COLO668 (cell line): ENCODE measurements around the gene ECE1.

Source experiments
- DNase-seq: peaks from one replicate; lab custom pipeline; 2025; ENCODE audit not compliant: unreplicated experiment; lab: John Stamatoyannopoulos, UW

ECE1 gene

DNA sequence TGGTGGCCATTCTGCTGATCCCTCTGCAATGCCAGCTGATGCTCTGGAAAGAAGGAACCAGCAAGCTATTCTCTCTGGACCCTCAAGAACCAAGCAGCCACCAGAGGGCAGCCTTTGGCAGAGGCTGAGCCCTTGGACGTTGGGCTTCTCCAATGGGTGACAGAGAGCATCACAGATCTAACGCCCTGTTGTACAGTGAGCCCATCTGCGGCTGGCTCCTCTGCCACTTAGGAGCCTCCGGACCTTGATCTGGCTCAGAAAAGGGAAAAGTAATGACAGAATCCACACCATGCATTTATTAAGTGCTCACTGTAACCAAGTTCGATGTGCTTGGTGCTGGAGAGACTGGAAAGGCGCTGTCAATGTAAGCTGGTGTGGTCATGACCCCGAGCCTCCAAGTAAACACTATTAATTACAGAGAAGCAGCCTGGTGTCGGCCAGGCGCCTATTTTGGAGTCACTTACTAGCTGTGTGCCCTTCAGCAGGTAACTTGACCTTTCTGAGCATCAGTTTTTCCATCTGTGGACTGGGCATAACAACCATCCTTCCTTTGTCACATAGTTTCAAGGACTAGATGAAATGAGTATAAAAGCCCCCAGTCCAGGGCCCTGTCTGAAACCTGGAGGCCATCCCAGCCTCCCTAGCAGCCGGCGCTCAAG is 34.9 kb downstream of the ECE1 start:
- DNase-seq: peak; percentile 96

DNA sequence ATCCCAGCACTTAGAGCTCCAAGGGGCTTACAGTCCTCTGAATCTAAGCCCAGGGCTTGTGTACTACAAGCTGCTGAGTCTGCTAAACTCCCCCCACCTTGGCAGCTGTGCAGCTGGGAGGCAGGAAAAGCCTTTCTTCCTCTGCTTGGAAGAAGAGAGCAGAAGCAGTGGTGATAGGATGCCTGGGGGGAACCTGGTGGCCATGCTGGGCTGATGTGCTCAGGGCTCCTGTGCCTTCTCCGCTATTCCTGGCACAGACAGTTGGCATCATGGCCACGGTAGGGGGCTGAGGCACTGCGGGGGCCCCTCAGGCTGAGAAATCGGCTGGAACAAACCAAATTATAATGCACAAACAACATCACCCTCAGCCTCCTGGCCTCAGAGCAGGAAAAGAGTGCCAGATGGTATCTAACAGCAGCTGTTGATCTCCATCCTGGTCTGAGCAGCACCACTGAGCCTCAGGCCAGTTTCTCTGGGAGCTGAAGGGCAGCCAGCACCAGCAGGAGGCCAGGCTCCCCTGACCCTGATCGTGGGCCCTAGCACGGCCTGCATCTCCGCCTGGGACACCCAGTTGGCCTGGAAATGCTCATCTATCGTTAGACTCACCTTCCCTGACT is 35.8 kb downstream of the ECE1 start:
- DNase-seq: no peak

DNA sequence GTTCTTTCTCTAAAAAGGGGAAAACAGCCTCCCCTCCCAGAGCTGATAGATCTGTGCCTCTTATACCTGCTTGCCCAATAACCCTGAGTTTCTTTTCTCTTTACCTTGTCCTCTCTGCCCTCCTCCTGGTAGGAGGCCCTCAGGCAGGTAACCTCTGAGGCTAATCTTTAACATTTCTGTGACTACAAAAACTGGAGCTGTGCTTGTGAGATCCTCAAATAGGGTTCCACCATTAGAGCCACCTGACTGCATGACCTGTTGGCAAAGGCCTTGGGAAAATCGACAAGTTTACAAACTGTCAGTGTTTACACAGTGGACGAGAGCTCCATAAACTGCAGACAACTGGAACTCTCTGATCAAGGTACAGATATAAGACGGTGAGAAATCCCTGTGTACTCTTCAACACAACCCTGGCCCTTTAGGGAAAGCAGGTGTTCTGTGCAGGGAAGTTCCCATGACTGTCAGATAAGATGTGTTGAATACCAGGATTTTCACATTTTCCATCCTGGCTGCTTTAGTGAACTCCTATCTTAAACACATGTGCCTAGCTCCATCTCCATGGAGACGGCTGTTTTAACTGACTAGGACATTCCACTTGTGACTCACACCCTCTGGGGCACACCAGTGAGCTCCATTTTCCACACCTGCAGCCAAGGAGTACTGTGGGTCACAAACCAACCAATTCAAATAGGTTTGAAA is 38.3 kb downstream of the ECE1 start:
- peak; percentile 73 for DNase-seq

DNA sequence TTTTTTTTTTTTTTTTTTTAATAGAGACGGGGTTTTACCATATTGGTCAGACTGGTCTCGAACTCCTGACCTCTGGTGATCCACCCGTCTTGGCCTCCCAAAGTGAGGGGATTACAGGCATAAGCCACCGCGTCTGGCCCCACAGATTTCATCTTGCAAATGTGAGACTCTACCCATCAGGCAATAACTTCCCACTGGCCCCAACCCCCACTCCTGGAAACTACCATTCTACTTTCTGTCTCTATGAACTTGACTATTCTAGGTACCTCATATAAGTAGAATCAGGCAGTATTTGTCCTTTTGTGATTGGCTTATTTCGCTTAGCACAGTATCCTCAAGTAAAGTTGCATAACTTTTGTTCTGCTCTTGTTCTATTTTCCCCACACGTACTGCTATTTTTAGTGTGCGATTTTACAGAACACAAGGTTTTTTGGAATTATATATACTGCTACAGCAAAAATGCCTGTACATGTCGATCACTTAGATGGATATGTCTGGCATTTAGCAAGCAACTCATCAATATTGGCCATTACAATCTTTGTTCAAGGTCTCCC is 40.2 kb downstream of the ECE1 start:
- no peak for DNase-seq

DNA sequence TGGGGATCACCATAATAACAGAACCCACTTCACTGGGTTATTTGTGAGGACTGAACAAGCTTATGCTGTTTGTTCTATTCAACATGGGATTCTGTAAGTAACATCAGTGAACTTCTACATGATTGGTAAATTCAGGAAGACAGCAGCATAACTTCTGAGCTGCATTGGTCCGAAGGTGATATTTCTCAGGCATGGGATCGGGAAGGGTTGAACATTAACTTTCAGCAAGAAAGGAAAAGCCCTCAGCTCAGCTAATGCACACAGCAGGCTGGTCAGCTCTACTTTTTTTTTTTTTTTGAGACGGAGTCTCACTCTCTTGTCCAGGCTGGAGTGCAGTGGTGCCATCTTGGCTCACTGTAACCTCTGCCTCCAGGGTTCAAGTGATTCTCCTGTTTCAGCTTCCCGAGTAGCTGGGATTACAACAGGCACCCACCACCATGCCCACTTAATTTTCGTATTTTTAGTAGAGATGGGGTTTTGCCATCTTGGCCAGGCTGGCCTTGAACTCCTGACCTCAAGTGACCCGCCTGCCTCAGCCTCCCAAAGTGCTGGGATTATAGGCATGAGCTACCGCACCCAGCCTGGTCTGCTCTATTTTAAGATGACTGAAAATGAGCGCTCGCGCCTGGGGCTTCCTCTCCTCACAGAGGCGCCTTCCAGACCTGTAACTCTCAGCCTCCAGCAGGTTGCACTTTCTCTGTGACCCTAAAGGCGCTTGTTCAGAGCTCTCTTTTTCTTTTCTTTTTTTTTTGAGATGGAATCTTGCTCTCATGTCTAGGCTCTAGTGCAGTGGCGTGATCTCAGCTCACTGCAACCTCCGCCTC is 42.2 kb downstream of the ECE1 start:
- DNase-seq: no peak

DNA sequence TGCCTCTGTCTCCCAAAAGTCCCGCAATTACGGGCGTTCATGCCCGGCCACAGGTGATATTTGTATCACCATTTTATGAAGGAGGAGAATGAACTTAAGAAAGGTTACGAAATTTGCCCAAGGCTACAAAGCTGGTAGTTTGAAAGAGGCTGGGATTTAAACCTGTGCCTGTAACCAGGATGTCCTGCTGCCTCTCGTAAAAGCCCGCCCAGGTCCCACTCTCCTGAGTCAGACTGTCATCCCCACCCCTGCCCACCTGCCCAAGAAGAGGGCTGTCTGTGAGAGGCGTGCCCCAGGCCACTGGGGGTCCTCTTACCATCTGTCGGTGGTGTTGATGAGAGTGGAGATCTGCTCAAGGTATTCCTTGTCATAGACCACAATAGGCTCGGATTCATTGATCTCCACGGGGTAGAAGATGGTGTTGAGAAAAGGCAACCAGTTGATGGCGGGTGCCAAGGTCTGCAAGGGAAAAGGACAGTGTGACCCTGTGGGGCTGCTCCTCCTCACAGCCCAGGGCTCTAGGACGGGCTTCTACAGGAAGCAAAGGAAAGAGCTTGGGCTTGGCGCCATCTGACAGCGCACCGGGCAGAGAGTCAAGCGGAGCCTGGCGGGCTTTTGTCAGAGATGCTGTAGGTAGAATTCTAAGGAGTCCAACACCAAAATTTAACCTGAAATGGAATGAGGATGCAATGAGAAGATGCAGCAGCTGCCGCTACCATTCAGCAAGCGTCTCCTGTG is 43.2 kb downstream of the ECE1 start:
- DNase-seq: no peak

DNA sequence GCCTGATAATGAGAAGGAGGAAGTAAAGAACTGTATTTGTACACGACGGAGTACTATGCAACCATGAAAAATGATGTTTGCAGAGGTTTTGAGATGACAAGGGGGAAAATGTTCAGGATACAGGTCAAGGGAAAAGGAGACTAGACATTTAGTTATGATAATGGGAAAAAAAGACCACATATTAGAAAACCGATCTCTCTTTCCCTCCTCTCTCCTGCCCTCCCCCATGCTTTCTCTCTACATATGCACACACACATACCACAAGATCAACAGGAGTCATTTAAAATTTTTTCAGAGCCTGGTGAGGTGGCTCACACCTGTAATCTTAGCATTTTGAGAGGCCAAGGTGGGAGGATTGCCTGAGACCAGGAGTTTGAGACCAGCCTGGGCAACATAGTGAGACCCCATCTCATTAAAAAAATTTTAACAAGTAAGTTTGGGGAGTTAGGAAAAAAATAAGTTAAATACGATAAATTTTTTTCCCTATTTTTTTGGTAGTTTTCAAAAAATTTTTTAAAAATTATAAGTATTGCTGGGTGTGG is 44.5 kb downstream of the ECE1 start:
- DNase-seq: no peak

DNA sequence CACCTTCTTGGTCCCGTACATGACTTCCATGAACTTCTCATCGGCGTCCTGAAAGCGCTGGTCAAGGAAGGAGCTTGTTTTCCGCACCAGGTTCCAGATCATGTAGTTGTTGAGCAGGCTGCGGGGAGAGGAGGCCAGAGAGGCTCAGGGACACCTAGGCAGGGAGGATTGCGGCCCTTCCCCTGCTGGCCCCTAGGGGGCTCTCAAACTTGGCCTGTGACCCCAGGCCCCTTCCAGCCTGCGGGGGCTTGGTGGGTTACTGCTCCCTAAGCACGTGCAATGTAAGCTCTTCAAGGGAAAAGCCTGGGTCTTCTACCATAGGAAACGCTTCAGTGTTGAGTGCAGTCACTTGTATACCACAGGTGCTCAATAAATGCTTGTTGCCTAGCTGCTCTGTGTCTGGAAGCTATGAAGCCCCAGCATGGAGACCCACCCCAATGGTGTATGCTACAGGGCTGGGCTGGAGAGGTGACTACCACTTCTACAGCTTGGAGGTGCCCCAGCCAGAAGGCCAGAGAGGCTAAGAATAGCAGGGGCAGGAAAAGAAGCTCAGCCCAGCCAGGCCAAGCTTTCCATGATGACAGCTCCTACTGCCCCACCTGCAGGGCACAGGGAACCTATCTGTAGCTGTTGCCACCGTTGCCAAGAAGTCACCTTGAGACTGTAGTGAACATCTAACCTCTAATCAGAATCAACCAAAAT is 45.1 kb downstream of the ECE1 start:
- no peak for DNase-seq

DNA sequence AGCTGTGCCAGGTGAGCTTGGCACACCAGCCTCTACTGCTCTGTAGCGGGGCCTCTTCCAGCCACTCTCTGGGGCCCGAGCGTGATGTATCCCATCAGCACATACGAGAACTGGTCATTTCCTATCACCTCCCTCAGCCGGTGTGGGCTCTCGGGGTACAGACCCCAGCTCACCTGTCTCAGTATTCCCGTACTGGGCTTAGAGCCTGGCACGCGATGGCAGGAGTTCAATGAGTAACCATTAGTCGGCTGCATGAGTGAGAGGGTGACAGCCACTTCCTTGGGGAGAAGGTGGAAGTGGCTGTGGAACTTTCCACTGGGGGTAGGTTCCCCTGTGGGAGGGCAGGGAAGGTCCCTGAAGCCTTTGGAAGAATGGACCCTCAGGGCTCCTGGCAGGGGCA is 46.1 kb downstream of the ECE1 start:
- DNase-seq: no peak

DNA sequence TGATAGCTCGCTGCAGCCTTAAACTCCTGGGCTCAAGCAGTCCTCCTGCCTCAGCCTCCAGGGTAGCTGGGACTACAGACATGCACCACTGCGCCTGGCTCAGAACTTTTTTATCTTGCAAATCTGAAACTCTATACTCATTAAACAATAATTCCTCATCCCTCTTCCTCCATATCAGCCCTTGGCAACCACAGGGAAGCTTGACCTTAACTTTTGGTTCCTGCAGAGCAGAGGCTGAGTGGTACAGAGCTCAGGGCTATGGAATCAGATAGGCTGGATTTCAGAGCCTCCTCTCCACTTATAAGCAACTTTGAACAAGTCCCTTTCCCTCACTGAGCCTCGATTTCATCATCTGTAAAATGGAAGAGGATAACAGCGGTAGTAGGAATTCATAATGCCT is 47.4 kb downstream of the ECE1 start:
- DNase-seq: no peak

DNA sequence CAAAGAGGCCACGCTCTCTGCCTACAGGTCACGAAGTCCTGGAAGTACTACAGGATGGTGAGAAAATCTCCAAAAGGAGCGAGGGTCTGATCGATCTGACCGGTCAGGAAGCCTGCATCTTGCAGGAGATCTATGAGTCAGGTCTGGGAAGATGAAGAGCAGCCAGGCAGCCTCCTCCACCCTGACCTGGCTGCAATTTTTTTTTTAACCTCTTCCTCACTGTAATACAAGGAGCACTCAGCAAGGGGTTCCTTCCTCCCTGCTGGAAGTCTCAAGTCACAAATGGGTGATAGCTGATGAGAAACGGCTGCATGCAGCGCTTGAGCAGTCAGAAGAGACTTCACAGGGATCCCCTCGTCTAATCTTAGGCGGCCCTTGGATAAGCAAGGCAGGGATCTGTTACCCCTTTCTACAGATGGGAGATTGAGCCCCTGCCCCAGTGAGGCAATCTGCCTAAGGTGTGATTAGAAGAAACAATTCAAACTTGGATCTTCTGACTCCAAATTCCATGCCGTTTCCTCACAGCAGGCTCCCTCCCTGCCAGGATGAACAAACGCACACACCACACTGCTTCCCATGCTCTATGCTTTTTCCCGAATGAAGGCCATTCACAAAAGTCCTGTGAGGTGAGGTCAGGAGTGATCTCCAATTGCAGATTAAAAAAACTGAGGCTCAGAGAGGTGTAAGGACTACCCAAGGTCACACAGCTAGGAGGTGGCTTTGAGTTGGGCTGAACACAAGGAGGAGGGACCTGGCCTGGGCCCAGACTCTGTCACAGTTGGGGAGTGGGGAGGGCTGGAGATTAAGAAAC is 48.3 kb downstream of the ECE1 start:
- no peak for DNase-seq

DNA sequence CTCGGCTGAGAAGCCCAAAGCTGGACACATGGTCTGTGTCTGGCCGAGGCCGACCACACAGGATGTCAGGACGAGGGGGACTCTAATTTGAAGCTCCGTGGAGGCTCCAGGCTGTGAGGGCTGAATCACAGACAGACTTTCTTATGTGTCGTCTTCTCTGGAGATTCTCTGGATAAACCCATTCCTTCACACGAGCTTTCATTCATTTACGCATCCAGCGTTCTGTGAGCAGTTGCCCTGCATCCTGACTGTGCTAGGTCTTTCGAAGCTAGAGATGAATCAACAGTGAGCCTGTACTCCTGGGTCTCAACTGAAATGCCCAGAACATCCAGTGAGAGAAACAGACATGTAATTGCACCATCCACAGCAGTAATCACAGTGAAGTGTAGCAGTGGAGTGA is 49.6 kb downstream of the ECE1 start:
- no peak for DNase-seq

DNA sequence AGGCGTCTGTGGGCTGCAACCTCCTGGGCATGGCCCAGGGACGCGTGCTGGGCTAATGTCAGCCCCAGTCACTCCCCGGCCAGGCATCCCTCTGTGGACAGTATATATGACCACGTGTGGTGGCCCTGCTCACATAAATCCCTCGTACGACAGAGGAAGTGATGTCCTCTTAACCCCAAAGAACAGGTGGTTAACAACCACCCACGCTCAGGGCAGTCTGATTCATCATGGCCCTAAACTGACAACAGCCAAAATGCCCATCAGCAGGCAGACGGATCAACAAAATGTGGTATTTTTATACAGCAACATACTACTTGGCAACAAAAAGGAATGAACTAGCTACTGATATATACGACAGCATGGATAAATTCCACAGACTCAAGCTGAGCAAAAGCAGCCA is 51.0 kb downstream of the ECE1 start:
- DNase-seq: no peak

DNA sequence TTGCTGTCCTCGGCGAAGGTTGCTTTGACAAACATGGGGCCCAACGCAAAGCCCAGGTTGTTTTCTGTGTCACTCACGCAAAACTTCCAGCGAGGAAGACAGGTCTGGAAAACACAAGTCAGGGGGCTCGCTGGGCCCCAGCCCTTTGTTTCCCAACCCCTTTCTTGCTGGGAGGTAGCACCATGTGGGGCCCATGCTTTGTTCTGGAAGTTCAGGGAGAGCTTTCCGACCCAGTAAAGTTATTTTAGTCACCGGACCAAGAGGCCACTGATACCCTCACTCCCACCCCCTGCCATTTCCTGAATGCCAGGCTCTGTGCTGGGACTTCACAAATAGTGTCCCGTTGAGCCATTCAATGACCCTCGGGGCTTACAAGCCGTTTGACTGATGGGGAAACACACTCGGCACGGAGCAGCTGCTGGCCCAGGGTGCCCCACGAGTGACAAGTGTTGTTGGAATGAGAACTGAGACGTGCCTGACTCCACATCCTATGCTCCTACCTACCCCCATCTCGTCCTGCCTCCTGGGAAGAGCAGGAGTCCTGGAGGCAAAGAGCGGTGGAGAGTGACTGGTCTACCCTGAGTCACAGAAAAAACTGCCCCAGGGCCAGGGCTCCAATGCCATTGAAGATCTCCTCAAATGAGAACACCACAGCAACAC is 52.0 kb downstream of the ECE1 start:
- no peak for DNase-seq

DNA sequence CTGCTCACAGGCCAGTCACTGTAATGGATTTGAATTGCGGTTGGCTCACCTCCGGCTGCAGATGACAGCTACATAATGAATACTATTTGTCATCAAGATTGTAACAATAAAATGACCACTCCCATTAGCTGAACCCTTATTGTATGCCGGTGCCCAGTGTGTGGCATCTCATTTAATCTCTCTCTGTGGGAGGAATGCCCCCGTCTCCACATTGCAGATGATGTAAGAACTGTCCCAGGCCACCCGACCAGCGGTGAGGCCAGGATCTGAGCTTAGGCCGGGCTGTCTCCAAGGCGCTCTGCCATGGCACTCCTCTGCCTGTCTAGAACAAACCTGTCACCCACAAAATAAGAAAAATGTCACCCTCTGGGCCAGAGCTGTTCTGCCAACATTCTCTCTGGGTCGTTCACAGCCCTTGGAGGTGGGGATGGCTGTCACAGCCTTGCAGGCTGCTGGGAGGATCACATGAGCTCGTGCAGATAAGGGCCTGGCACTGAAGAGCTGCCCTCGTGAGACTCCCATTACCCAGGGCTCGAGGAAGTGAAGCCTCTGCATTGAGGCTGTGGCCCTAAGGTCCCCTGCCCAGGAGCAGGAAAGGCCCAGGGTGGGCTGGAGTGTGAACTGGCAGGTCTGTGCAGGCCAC is 52.7 kb downstream of the ECE1 start:
- no peak for DNase-seq

DNA sequence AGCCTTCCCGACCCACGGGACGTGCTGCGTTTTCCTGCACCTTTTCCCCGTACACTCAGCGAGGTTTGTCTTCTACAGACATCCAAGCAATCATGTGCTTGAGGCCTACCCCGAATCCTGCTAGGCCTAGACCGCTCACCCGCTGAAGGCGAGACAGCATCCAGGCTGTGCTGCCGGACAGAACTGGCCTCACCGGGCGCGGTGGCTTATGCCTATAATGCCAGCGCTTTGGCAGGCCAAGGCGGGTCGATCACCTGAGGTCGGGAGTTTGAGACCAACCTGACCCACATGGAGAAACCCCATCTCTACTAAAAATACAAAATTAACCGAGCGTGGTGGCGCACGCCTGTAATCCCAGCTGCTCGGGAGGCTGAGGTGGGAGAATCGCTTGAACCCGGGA is 54.1 kb downstream of the ECE1 start:
- DNase-seq: no peak

DNA sequence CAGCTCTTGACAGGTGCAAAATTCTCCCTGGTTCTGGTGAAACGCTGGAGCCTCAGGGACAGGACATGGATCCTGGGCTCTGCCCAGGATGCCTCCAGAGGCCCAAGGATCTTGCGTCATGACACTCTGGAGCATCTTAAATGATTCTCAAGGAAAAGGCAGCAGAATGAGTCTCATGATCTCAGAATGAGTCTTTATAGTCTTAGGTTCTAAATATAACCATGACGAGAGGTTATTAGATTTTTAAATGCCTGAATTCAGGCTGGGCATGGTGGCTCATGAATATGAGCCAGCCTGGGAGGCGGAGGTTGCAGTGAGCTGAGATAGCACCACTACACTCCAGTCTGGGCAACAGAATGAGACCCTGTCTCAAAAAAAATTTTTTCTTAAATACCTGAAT is 55.5 kb downstream of the ECE1 start:
- no peak for DNase-seq

DNA sequence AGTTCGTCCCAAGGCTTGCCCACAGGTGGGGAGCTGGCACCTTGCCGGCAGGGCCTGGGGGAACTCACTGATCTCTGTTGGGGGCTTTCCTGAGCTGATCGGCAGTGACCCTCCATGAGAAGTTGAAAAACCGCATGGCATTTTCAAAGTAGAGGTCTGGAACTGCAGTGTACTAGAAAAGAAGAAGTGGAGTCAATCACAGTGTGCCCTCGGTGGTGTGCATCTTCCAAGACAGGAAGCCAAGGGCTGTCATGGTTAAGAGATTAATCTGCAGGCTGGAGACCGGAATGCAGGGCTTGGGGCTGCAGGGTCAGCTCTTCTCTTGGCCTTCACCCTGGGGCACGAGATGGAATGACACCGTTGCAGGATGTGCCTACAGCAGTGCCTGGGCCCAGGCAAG is 56.8 kb downstream of the ECE1 start:
- no peak for DNase-seq
